Skeletal muscle satellite cell (primary cell): ENCODE data around the gene ARRDC4.
"Not testable (repeated sequence)": the region's sequence is repeated elsewhere in the genome, so short reads cannot be mapped to it uniquely, and the experiment has no call there.

Source experiments
- H3K27me3 ChIP-seq: 2 replicates; pipeline ENCODE4 v1.7.0; 2013; ENCODE audit warnings: low read length; ENCODE audit not compliant: control insufficient read depth, insufficient read depth
- H3K36me3 ChIP-seq: 2 replicates; pipeline ENCODE4 v1.7.0; 2013; ENCODE audit warnings: mild to moderate bottlenecking, control low read depth, low read length; ENCODE audit not compliant: insufficient read depth
- H3K4me1 ChIP-seq: 2 replicates; pipeline ENCODE4 v1.7.0; 2013; ENCODE audit warnings: low read length; ENCODE audit not compliant: control insufficient read depth, insufficient read depth
- H3K4me2 ChIP-seq: 2 replicates; pipeline ENCODE4 v1.7.0; 2013; ENCODE audit warnings: mild to moderate bottlenecking, low read length
- H3K4me3 ChIP-seq: 2 replicates; pipeline ENCODE4 v1.7.0; 2013; ENCODE audit warnings: low read length
- H3K9ac ChIP-seq: 2 replicates; pipeline ENCODE4 v1.7.0; 2013; ENCODE audit warnings: mild to moderate bottlenecking, low read depth, low read length, moderate library complexity
- H3K9me3 ChIP-seq: replicated peaks from 2 replicates; pipeline ENCODE4 v1.7.0; 2013; ENCODE audit warnings: mild to moderate bottlenecking, control low read depth, low read length

The ARRDC4 gene

GRCh38 chr15:97967881-97968280 is 7.4 kb downstream of the ARRDC4 start:
- Histone ChIP-seq H3K4me3 (no peak overlapping the region), H3K4me2 (no peak overlapping the region), H3K4me1 (peaks cover 7% of the 10 kb centered on the region), H3K27me3 (no peaks in the 10 kb centered on the region), H3K36me3 (peaks cover 15% of the 10 kb centered on the region), H3K9me3 (no peaks in the 10 kb centered on the region), H3K9ac (no peak overlapping the region)

GRCh38 chr15:97968380-97968779 is 7.9 kb downstream of the ARRDC4 start:
- Histone ChIP-seq H3K36me3 (peaks cover 15% of the 10 kb centered on the region), H3K27me3 (no peaks in the 10 kb centered on the region), H3K4me1 (peaks cover 7% of the 10 kb centered on the region), H3K4me2 (no peak overlapping the region), H3K9me3 (no peaks in the 10 kb centered on the region), H3K9ac (no peak overlapping the region), H3K4me3 (no peak overlapping the region)

- no peak overlapping the region for H3K9ac ChIP-seq
- no peak overlapping the region for H3K4me2 ChIP-seq
- H3K27me3 ChIP-seq = no peaks in the 10 kb centered on the region
- no peaks in the 10 kb centered on the region for H3K9me3 ChIP-seq
- H3K4me1 ChIP-seq = peaks cover 7% of the 10 kb centered on the region
- peaks cover 15% of the 10 kb centered on the region for H3K36me3 ChIP-seq
- H3K4me3 ChIP-seq = no peak overlapping the region
Measured at GRCh38 chr15:97972366-97972765, 11.9 kb downstream of the ARRDC4 start.

GRCh38 chr15:97976129-97976528 is 15.6 kb downstream of the ARRDC4 start:
- no peak overlapping the region for H3K9ac ChIP-seq

GRCh38 chr15:97976766-97977503 is 16.4 kb downstream of the ARRDC4 start:
- Histone ChIP-seq H3K4me1 (no peaks in the 10 kb centered on the region), H3K4me2 (no peak overlapping the region), H3K36me3 (no peaks in the 10 kb centered on the region), H3K4me3 (no peak overlapping the region), H3K27me3 (no peaks in the 10 kb centered on the region), H3K9me3 (no peaks in the 10 kb centered on the region), H3K9ac (no peak overlapping the region)

More at GRCh38 chr15:97976129-97976528, 15.6 kb downstream of the ARRDC4 start:
- no peaks in the 10 kb centered on the region for H3K9me3 ChIP-seq
- no peaks in the 10 kb centered on the region for H3K4me1 ChIP-seq
- no peaks in the 10 kb centered on the region for H3K27me3 ChIP-seq
- peaks cover 7% of the 10 kb centered on the region for H3K36me3 ChIP-seq
- no peak overlapping the region for H3K4me2 ChIP-seq
- H3K4me3 ChIP-seq = no peak overlapping the region

GRCh38 chr15:97977734-97978133 is 17.2 kb downstream of the ARRDC4 start:
- Histone ChIP-seq H3K36me3 (no peaks in the 10 kb centered on the region), H3K9ac (no peak overlapping the region), H3K4me2 (no peak overlapping the region), H3K27me3 (no peaks in the 10 kb centered on the region), H3K4me3 (no peak overlapping the region), H3K4me1 (no peaks in the 10 kb centered on the region), H3K9me3 (no peaks in the 10 kb centered on the region)

GRCh38 chr15:97978401-97979139 is 18.1 kb downstream of the ARRDC4 start:
- Histone ChIP-seq H3K4me3 (no peak overlapping the region), H3K4me2 (no peak overlapping the region), H3K36me3 (no peaks in the 10 kb centered on the region), H3K9me3 (no peaks in the 10 kb centered on the region), H3K9ac (no peak overlapping the region), H3K27me3 (no peaks in the 10 kb centered on the region), H3K4me1 (no peaks in the 10 kb centered on the region)

- H3K4me1 ChIP-seq = no peaks in the 10 kb centered on the region
- no peak overlapping the region for H3K9ac ChIP-seq
- H3K4me2 ChIP-seq = no peak overlapping the region
- no peaks in the 10 kb centered on the region for H3K36me3 ChIP-seq
- H3K9me3 ChIP-seq = no peaks in the 10 kb centered on the region
- H3K27me3 ChIP-seq = no peaks in the 10 kb centered on the region
- no peak overlapping the region for H3K4me3 ChIP-seq
Measured at GRCh38 chr15:97979140-97979520, 18.6 kb downstream of the ARRDC4 start.

- H3K4me1 ChIP-seq = no peaks in the 10 kb centered on the region
- no peaks in the 10 kb centered on the region for H3K36me3 ChIP-seq
- H3K9me3 ChIP-seq = no peaks in the 10 kb centered on the region
- H3K4me3 ChIP-seq = no peak overlapping the region
- H3K27me3 ChIP-seq = no peaks in the 10 kb centered on the region
- no peak overlapping the region for H3K4me2 ChIP-seq
- no peak overlapping the region for H3K9ac ChIP-seq
Measured at GRCh38 chr15:97981058-97981457, 20.6 kb downstream of the ARRDC4 start.

- no peaks in the 10 kb centered on the region for H3K9me3 ChIP-seq
- no peaks in the 10 kb centered on the region for H3K36me3 ChIP-seq
- H3K4me3 ChIP-seq = no peak overlapping the region
- H3K4me1 ChIP-seq = no peaks in the 10 kb centered on the region
- H3K9ac ChIP-seq = no peak overlapping the region
- H3K4me2 ChIP-seq = no peak overlapping the region
- H3K27me3 ChIP-seq = no peaks in the 10 kb centered on the region
Measured at GRCh38 chr15:97981758-97982157, 21.3 kb downstream of the ARRDC4 start.

- Histone ChIP-seq H3K36me3 (no peaks in the 10 kb centered on the region), H3K27me3 (no peaks in the 10 kb centered on the region), H3K4me1 (no peaks in the 10 kb centered on the region), H3K4me2 (no peak overlapping the region), H3K9me3 (no peaks in the 10 kb centered on the region), H3K4me3 (no peak overlapping the region), H3K9ac (no peak overlapping the region)
Measured at GRCh38 chr15:97984157-97984556, 23.7 kb downstream of the ARRDC4 start.

GRCh38 chr15:97985979-97986378 is 25.5 kb downstream of the ARRDC4 start:
- not testable (repeated sequence) for H3K4me2 ChIP-seq, H3K9me3 ChIP-seq, H3K27me3 ChIP-seq, H3K4me3 ChIP-seq, H3K9ac ChIP-seq, H3K4me1 ChIP-seq, H3K36me3 ChIP-seq
